ENCODE results near the gene SCN8A. TPM values are rescaled to one million over a fixed set of nuclear protein-coding genes. Genes with fewer than 3 reads are reported as not detected.

SCN8A gene
- total RNA-seq, 1 donor: 33.7 TPM

DNA sequence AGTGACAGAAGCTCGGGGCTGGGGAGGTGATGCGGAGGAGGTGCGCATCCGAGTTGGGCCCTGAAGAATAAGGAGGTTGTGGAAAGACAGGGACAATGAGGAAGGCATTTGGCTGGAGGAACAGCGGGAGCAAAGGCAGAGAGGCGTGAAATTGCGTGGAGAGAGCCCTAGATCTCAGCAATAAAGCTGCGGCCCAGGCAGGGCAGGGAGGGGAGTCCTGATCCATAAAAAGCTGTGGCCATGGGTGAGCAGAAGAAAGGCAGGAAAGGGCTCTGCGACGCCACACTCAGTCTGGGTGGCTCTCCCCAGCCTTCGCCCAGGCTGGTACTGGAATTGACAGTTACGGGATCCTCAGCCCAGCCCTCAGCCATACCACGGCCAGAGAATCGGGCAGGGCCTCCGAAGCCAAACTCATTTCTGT, 255.2 kb downstream of the SCN8A start:
- DNase-seq (ENCODE audit: low read depth): no peak
- TF ChIP-seq, protein P1, sequence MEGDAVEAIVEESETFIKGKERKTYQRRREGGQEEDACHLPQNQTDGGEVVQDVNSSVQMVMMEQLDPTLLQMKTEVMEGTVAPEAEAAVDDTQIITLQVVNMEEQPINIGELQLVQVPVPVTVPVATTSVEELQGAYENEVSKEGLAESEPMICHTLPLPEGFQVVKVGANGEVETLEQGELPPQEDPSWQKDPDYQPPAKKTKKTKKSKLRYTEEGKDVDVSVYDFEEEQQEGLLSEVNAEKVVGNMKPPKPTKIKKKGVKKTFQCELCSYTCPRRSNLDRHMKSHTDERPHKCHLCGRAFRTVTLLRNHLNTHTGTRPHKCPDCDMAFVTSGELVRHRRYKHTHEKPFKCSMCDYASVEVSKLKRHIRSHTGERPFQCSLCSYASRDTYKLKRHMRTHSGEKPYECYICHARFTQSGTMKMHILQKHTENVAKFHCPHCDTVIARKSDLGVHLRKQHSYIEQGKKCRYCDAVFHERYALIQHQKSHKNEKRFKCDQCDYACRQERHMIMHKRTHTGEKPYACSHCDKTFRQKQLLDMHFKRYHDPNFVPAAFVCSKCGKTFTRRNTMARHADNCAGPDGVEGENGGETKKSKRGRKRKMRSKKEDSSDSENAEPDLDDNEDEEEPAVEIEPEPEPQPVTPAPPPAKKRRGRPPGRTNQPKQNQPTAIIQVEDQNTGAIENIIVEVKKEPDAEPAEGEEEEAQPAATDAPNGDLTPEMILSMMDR (IDR thresholded peaks at IDR 0.05; ENCODE audit: insufficient read depth, low read depth, low read length): no peak
- H3K4me3 ChIP-seq (ENCODE audit: low read depth, low read length): no peak overlapping the region

GRCh38 chr12:51846911-51847642, 256.0 kb downstream of the SCN8A start:
- DNase-seq (ENCODE audit: low read depth): no peak
- peak overlapping the region; percentile 60 for H3K4me3 ChIP-seq (ENCODE audit: low read depth, low read length)
- TF ChIP-seq, protein P1 (IDR thresholded peaks at IDR 0.05; ENCODE audit: insufficient read depth, low read depth, low read length): no peak

DNA sequence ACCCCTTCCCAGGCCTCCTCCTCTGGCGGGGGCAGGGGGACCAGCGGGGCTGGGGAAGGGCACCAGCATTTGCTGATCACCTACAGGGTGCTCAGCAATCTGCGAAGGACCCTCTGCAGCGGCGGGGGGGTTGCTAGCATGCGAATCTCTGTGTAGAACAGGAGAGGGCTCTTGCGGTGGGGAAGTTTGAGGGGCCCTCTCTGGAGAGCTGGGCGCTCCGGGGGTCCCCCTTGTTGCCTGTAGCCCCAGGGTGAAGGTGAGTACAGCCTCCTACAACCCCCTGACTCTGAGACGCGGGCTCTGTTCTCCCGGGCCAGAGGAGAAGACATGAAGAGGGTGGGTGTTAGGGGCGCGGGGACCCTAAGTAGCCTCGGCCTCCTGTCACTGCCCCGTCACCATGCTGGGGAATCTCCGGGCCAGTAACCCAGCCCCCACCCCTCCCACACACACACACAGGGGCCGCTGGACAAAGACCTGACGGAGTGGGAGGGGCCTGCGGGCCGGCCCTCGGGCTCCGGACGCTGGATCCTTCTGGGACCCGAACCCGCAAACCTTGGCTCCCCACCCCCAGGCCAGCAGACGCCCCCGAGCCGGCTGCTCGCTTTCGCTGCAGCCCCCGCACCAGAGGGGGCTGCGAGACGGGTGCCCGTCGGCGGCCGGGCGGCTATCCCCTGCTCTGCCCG, 256.8 kb downstream of the SCN8A start:
- H3K4me3 ChIP-seq (ENCODE audit: low read depth, low read length): peak overlapping the region; percentile 60

DNA sequence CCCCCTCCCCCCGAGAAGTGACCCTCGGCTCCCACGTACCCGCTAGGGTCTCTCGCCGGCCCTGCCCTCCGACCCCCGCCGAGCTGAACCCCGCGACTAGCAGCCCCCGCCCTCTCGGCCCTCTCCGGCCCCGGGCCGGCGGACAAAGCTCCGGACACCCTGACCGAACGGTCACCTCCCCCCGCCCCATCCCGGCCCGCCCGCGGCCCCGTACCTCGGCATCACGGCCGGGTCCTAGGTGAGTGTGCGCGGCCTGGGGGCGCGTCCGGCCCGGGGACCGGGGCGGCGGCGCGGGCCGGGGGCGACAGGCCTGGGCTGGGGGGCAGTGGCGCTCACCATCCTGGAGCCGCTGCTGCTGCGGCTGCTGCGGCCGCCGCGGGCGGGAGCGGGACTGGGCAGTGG, 257.3 kb downstream of the SCN8A start, which contains the start of gene FIGNL2:
TSS of gene FIGNL2 (minus strand) at position 393 of the 402 bp plus-strand sequence. CDS start 26,305 bp downstream, outside the sequence.
- TF ChIP-seq, protein P1 (IDR thresholded peaks at IDR 0.05; ENCODE audit: insufficient read depth, low read depth, low read length): no peak
- peak within 1 kb of the TSS; percentile 60 for H3K4me3 ChIP-seq (ENCODE audit: low read depth, low read length)
- DNase-seq (ENCODE audit: low read depth): no peak

More for the DNA sequence above, 256.8 kb downstream of the SCN8A start:
- DNase-seq (ENCODE audit: low read depth): no peak
- TF ChIP-seq, protein P1 (IDR thresholded peaks at IDR 0.05; ENCODE audit: insufficient read depth, low read depth, low read length): no peak

GRCh38 chr12:51848841-51849735, 258.1 kb downstream of the SCN8A start:
- H3K4me3 ChIP-seq (ENCODE audit: low read depth, low read length): no peak overlapping the region
- DNase-seq (ENCODE audit: low read depth): no peak
- TF ChIP-seq, protein P1 (IDR thresholded peaks at IDR 0.05; ENCODE audit: insufficient read depth, low read depth, low read length): no peak

Data from fibroblast of villous mesenchyme (primary cell).